Measurements from ENCODE around the gene TOR1AIP2. TPM values are rescaled to one million over a fixed set of nuclear protein-coding genes. Genes with fewer than 3 reads are reported as not detected.
"Not testable (repeated sequence)": the region's sequence is repeated elsewhere in the genome, so short reads cannot be mapped to it uniquely, and the experiment has no call there.

Gene TOR1AIP2
- total and polyA plus RNA-seq, 2 of the 13 experiments (the other 11 are each of a cell fraction or from before 2014, with no cell fraction given): 35.2 to 65.8 TPM

DNA sequence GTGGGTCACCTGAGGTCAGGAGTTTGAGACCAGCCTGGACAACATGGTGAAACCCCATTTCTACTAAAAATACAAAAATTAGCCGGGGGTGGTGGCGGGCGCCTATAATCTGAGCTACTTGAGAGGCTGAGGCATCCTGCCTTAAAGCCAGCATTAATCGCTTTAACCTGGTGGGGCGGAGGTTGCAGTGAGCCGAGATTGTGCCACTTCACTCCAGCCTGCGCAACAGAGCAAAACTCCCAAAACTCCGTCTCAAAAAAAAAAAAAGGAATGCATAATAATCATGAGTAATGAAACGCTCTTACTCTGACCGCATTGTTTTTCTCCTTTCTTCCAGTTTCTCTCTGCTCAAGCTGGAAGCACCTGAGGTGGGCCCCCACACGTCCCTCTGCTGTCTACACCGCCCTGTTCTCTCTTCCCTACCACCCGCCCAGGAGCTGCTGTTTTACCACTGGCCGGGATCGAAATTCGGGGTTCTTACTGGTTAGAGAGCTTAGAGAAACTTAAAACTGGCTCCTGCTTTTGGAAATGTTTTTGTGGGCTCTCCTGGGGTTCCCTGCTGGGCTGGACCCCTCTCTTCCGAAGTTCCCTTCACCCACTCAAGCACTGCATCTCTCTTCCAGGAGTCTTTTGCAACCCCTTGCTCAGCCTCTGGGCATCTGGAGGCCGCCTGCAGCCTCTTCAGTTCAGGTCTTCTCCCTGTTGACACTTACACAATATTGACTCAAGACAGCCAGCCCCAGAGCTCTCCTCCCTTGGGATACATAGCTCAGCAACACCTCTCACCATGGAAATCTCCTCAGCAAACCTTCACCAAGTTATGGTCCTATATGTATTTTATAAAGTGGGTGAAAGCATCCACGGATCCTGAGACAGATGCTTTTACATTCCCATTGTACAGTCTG is 72.1 kb downstream of the TOR1AIP2 start:
- FAIRE-seq (no peak), ATAC-seq (no peak), DNase-seq (ENCODE audit: low spot score) (no peak)
- in situ Hi-C loops (cut with HindIII; ENCODE audit: extremely low pct_ligation_motif_present, low pct_unique_long_range_greater_than_20kb) (no loop called here), intact Hi-C loops (cut with micrococcal nuclease; ENCODE audit: unreplicated experiment) (no loop called here)
- H4K20me1 ChIP-seq (ENCODE audit: insufficient read depth, low read length): no peaks in the 10 kb centered on the region
- no peak overlapping the region for H3K4me3 ChIP-seq (replicated peaks in 1 of 3; ENCODE audit: insufficient read depth in 1 of 3, low read depth in 2 of 3, low read length in 3 of 3)
- peaks cover 9% of the 10 kb centered on the region; the same call in 1 of the 2 replicates for H3K4me1 ChIP-seq (ENCODE audit: insufficient read depth, low read length)
- no peaks in the 10 kb centered on the region for H3K9me3 ChIP-seq (ENCODE audit: low read length)
- no peaks in the 10 kb centered on the region for H3K79me2 ChIP-seq (ENCODE audit: insufficient read depth, low read length)
- no peaks in the 10 kb centered on the region for H3K36me3 ChIP-seq (replicated peaks in 1 of 2; ENCODE audit: control insufficient read depth in 1 of 2, insufficient read depth in 2 of 2, low read length in 2 of 2)
- H2AFZ ChIP-seq (ENCODE audit: low read length): no peak overlapping the region
- no peak overlapping the region for H3K27ac ChIP-seq (ENCODE audit: extremely low read length, insufficient read depth, low read length)
- H3K9ac ChIP-seq (ENCODE audit: insufficient read depth, low read depth, low read length): no peak overlapping the region
- WGBS (ENCODE audit: low lambda C conversion rate): 49% methylated on average over 19 of the region's 19 CpGs
- H3K4me2 ChIP-seq (ENCODE audit: low read depth, low read length): no peak overlapping the region
- POLR2A ChIA-PET: interaction anchor here (0.6 kb wide), 1 partner anchor 9 kb away, joined by 3 read pairs; no protein-coding TSS in a partner anchor
- TF ChIP-seq BORCS8-MEF2B (CRISPR knock-in tag; IDR thresholded peaks at IDR 0.05) (no peak), PPARG (CRISPR knock-in tag; conservative IDR thresholded peaks at IDR 0.05) (no peak), ZNF225 (CRISPR knock-in tag; IDR thresholded peaks at IDR 0.05) (no peak), ZNF333 (CRISPR knock-in tag; IDR thresholded peaks at IDR 0.05; ENCODE audit: borderline replicate concordance) (no peak), ZNF354B (CRISPR knock-in tag; IDR thresholded peaks at IDR 0.05) (no peak), YEATS2 (CRISPR knock-in tag; IDR thresholded peaks at IDR 0.05; ENCODE audit: borderline replicate concordance) (no peak), ZNF121 (CRISPR knock-in tag; IDR thresholded peaks at IDR 0.05) (no peak), TP53 (CRISPR knock-in tag; conservative IDR thresholded peaks at IDR 0.05) (no peak), SAFB2 (CRISPR knock-in tag; IDR thresholded peaks at IDR 0.05; ENCODE audit: borderline replicate concordance, low read depth) (no peak), AKAP8 (CRISPR knock-in tag; IDR thresholded peaks at IDR 0.05) (no peak), NCOR1 (IDR thresholded peaks at IDR 0.05; ENCODE audit: borderline replicate concordance, low read length) (no peak), PHF5A (CRISPR knock-in tag; IDR thresholded peaks at IDR 0.05; ENCODE audit: low read depth, unreplicated experiment) (no peak), ZNF563 (CRISPR knock-in tag; IDR thresholded peaks at IDR 0.05) (no peak), RBM39 (IDR thresholded peaks at IDR 0.05; ENCODE audit: low read depth, low read length, poor library complexity, severe bottlenecking) (no peak)
- TF ChIP-seq, protein P1, sequence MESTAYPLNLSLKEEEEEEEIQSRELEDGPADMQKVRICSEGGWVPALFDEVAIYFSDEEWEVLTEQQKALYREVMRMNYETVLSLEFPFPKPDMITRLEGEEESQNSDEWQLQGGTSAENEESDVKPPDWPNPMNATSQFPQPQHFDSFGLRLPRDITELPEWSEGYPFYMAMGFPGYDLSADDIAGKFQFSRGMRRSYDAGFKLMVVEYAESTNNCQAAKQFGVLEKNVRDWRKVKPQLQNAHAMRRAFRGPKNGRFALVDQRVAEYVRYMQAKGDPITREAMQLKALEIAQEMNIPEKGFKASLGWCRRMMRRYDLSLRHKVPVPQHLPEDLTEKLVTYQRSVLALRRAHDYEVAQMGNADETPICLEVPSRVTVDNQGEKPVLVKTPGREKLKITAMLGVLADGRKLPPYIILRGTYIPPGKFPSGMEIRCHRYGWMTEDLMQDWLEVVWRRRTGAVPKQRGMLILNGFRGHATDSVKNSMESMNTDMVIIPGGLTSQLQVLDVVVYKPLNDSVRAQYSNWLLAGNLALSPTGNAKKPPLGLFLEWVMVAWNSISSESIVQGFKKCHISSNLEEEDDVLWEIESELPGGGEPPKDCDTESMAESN (CRISPR knock-in tag; conservative IDR thresholded peaks at IDR 0.05): no peak
- H3K27me3 ChIP-seq (ENCODE audit: control insufficient read depth in 1 of 2, insufficient read depth in 2 of 2, low read length in 2 of 2): peaks cover 0 to 9% of the 10 kb centered on the region in 2 experiments; a peak in 3 of 5 replicates
- BruUV-seq (replicated peaks): no TSS peak
- CTCF ChIA-PET (ENCODE audit: low intra/inter-chr PET ratio, low total read pairs): no interaction called here

DNA sequence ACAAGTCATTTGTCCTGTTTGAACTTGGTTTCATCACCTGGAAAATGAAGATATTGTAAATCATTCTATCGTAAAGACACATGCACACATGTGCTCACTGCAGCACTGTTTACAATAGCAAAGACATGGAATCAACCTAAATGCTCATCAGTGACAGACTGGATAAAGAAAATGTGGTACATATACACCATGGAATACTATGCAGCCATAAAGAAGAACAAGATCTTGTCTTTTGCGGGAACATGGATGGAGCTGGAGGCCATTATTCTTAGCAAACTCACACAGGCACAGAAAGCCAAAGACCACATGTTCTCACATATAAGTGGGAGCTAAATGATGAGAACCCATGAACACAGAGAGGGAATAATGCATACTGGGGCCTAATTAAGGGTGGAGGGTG is 73.2 kb downstream of the TOR1AIP2 start:
- H3K79me2 ChIP-seq (ENCODE audit: insufficient read depth, low read length); POLR2A ChIA-PET; H3K27me3 ChIP-seq (ENCODE audit: control insufficient read depth in 1 of 2, insufficient read depth in 2 of 2, low read length in 2 of 2); H3K36me3 ChIP-seq (replicated peaks in 1 of 2; ENCODE audit: control insufficient read depth in 1 of 2, insufficient read depth in 2 of 2, low read length in 2 of 2); H3K9me3 ChIP-seq (ENCODE audit: low read length); H3K4me2 ChIP-seq (ENCODE audit: low read depth, low read length); H3K4me1 ChIP-seq (ENCODE audit: insufficient read depth, low read length); H3K4me3 ChIP-seq (replicated peaks in 1 of 3; ENCODE audit: insufficient read depth in 1 of 3, low read depth in 2 of 3, low read length in 3 of 3); H3K27ac ChIP-seq (ENCODE audit: extremely low read length, insufficient read depth, low read length); H4K20me1 ChIP-seq (ENCODE audit: insufficient read depth, low read length); H2AFZ ChIP-seq (ENCODE audit: low read length); ATAC-seq; DNase-seq (ENCODE audit: low spot score); H3K9ac ChIP-seq (ENCODE audit: insufficient read depth, low read depth, low read length); intact Hi-C loops (cut with micrococcal nuclease; ENCODE audit: unreplicated experiment); in situ Hi-C loops (cut with HindIII; ENCODE audit: extremely low pct_ligation_motif_present, low pct_unique_long_range_greater_than_20kb); BruUV-seq (replicated peaks); CTCF ChIA-PET (ENCODE audit: low intra/inter-chr PET ratio, low total read pairs); FAIRE-seq: not testable (repeated sequence)
- 65% methylated on average over 2 of the region's 2 CpGs for WGBS (ENCODE audit: low lambda C conversion rate)

All from HepG2 (cell line).